OCI-LY3 (cell line): ENCODE results near the gene SYTL5.

Experiments
- H2AFZ ChIP-seq: fragments of 200-600, 300-600 bp; shearing (Covaris generic); 2 replicates; pipeline ENCODE4 v1.6.0; 2014; ENCODE audit warnings: antibody characterized with exemption, low read depth, low read length
- H3K27ac ChIP-seq: fragments of 200-600, 300-600 bp; sonication (generic); 2 replicates; pipeline ENCODE4 v1.5.1; 2014; ENCODE audit warnings: mild to moderate bottlenecking, low read length, moderate library complexity, mixed read lengths
- H3K27me3 ChIP-seq: fragments of 200-600, 300-600 bp; sonication (generic); 2 replicates; pipeline ENCODE4 v1.6.1; 2014; ENCODE audit warnings: low read depth, low read length, mixed read lengths
- H3K36me3 ChIP-seq: fragments of 200-600, 300-600 bp; sonication (generic); replicated peaks from 2 replicates; pipeline ENCODE3; 2014; ENCODE audit warnings: low read depth, low read length, mixed read lengths
- H3K4me1 ChIP-seq: fragments of 300-600, 200-600 bp; sonication (generic); 2 replicates; pipeline ENCODE4 v1.6.1; 2014; ENCODE audit warnings: low read length, mixed read lengths
- H3K4me2 ChIP-seq: fragments of 200-600, 300-600 bp; sonication (generic); 2 replicates; pipeline ENCODE4 v1.6.1; 2014; ENCODE audit warnings: low read length, mixed read lengths
- H3K4me3 ChIP-seq: fragments of 300-600, 200-600 bp; sonication (generic); 2 replicates; pipeline ENCODE4 v1.5.1; 2014; ENCODE audit warnings: antibody characterized with exemption, mild to moderate bottlenecking, low read length, moderate library complexity
- H3K79me2 ChIP-seq: fragments of 300-600, 200-600 bp; shearing (Covaris generic); 2 replicates; pipeline ENCODE4 v1.6.1; 2014; ENCODE audit warnings: mild to moderate bottlenecking, low read length, mixed read lengths
- H3K9ac ChIP-seq: fragments of 300-600, 200-600 bp; shearing (Covaris generic); 2 replicates; pipeline ENCODE4 v1.6.0; 2014; ENCODE audit warnings: mild to moderate bottlenecking, low read length, moderate library complexity
- H3K9me3 ChIP-seq: fragments of 200-600, 300-600 bp; shearing (Covaris generic); 2 replicates; pipeline ENCODE4 v1.6.1; 2014; ENCODE audit warnings: low read length, mixed read lengths; ENCODE audit not compliant: insufficient read depth
- H4K20me1 ChIP-seq: fragments of 200-600, 300-600 bp; sonication (generic); 2 replicates; pipeline ENCODE4 v1.6.1; 2016; ENCODE audit warnings: low read length, mixed read lengths; ENCODE audit not compliant: insufficient read depth
- CTCF ChIP-seq: fragments of 200-600, 300-600 bp; sonication (generic); IDR thresholded peaks from 2 replicates; pipeline ENCODE4 v1.5.1; 2014; ENCODE audit warnings: antibody characterized with exemption, low read length, low read depth
- EZH2phosphoT487 ChIP-seq: fragments of 200-600 bp; shearing (Covaris generic); IDR thresholded peaks from 2 replicates; pipeline ENCODE4 v1.6.1; 2018; ENCODE audit warnings: antibody characterized with exemption, mixed run types, low read depth

The SYTL5 gene

GRCh38 chrX:38138900-38139299, 132.5 kb downstream of the SYTL5 start:
- H2AFZ ChIP-seq, result no peak overlapping the region
- H3K9me3 ChIP-seq, result no peaks in the 10 kb centered on the region
- H3K79me2 ChIP-seq, result no peaks in the 10 kb centered on the region
- H3K4me3 ChIP-seq, result no peak overlapping the region
- H3K27ac ChIP-seq, result no peak overlapping the region
- H3K36me3 ChIP-seq, result no peaks in the 10 kb centered on the region
- H3K4me1 ChIP-seq, result no peaks in the 10 kb centered on the region
- no peak overlapping the region for H3K9ac ChIP-seq
- TF ChIP-seq CTCF (no peak), EZH2phosphoT487 (no peak)
- H3K4me2 ChIP-seq, result no peak overlapping the region
- H3K27me3 ChIP-seq, result no peaks in the 10 kb centered on the region
- H4K20me1 ChIP-seq, result no peaks in the 10 kb centered on the region

DNA sequence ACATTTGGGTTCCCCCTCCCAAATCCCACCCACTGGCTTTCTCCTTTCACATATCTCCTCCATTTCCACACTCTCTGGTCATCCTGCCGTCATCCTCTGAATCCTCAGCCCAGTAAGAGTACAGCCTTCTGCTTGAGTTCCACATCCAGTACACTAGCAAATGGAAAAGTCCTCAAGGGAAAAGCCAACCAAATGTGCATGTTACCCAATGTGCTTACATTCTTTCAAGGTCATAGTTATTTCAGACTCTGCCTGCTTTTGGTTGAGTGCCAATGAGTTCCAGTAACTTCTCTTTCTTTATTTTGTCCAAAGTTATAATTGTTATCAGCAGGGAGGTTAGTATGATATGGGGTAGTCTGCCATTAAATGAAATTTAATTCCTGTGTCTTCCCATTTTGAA, 136.3 kb downstream of the SYTL5 start:
- Histone ChIP-seq H3K27ac (no peak overlapping the region), H3K9ac (no peak overlapping the region), H3K27me3 (no peaks in the 10 kb centered on the region), H3K79me2 (no peaks in the 10 kb centered on the region), H3K9me3 (no peaks in the 10 kb centered on the region), H3K4me2 (no peak overlapping the region), H3K4me3 (no peak overlapping the region), H4K20me1 (no peaks in the 10 kb centered on the region), H2AFZ (no peak overlapping the region), H3K4me1 (no peaks in the 10 kb centered on the region), H3K36me3 (no peaks in the 10 kb centered on the region)
- TF ChIP-seq CTCF (no peak), EZH2phosphoT487 (no peak)

- no peak overlapping the region for H2AFZ ChIP-seq
- H3K9me3 ChIP-seq, result no peaks in the 10 kb centered on the region
- H3K79me2 ChIP-seq, result no peaks in the 10 kb centered on the region
- no peaks in the 10 kb centered on the region for H3K4me1 ChIP-seq
- no peaks in the 10 kb centered on the region for H3K36me3 ChIP-seq
- H3K4me2 ChIP-seq, result no peak overlapping the region
- H3K27me3 ChIP-seq, result no peaks in the 10 kb centered on the region
- TF ChIP-seq EZH2phosphoT487 (no peak), CTCF (no peak)
- no peak overlapping the region for H3K4me3 ChIP-seq
- no peaks in the 10 kb centered on the region for H4K20me1 ChIP-seq
- H3K27ac ChIP-seq, result no peak overlapping the region
- H3K9ac ChIP-seq, result no peak overlapping the region
These were observed 142.7 kb downstream of the SYTL5 start for GRCh38 chrX:38149016-38149415.

GRCh38 chrX:38150993-38151392, 144.6 kb downstream of the SYTL5 start:
- no peak for TF ChIP-seq CTCF
- TF ChIP-seq EZH2phosphoT487, result no peak
- no peak overlapping the region for H3K9ac ChIP-seq
- H2AFZ ChIP-seq, result no peak overlapping the region
- H3K9me3 ChIP-seq, result no peaks in the 10 kb centered on the region
- H3K4me2 ChIP-seq, result no peak overlapping the region
- H3K79me2 ChIP-seq, result no peaks in the 10 kb centered on the region
- no peaks in the 10 kb centered on the region for H3K4me1 ChIP-seq
- no peaks in the 10 kb centered on the region for H3K27me3 ChIP-seq
- no peak overlapping the region for H3K4me3 ChIP-seq
- H4K20me1 ChIP-seq, result no peaks in the 10 kb centered on the region
- no peak overlapping the region for H3K27ac ChIP-seq
- no peaks in the 10 kb centered on the region for H3K36me3 ChIP-seq
